ENCODE data around the gene HNRNPH1.

Gene HNRNPH1

DNA sequence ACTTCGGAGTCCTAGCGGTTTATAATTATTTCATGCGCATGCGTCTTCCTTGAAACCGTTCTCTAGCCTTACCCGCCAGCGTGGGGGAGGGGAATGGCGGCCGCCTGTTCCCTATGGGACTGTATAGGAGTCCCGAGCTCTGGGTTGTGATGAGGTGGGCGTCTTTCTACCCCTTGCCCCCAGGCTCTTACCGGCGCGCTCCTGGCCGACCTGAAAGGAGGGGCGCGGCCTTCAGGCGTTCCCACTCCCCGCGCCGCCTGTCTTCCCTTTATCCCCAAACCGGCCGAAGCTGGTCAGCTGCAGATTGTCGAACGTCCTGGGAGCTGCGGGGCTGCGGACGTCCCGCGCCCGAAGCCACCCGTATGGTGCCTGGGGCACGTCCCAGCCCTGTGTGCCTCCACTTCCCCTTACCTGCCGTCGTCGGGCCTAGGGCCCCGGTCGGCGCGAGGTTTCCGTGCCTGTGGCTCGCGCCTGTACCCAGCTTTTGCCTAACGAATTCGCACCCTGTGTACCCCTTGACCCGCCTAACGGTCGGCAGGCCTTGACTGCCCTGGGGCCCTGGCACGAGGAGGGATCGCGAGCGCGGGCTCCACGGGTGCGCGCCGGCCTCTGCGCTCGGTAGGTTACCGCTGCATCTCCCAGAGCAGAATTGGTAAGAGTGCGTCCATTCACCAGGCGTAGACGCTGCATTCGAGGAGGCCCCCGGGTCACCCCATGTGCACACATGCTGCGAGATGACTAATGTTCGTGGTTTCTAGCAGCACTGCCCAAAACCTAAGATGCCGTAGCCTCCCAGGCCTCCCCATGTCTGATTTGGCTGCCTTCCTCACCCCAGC, 653 bp upstream of the HNRNPH1 start:
- H2AFZ ChIP-seq (ENCODE audit: low read length) = peak overlapping the region; percentile 30; the same call in 1 of the 2 replicates
- H3F3A ChIP-seq (ENCODE audit: low read depth) = no peaks in the 10 kb centered on the region
- no peak for TF ChIP-seq CTCF (conservative IDR thresholded peaks at IDR 0.05; ENCODE audit: low read length)
- TF ChIP-seq EZH2phosphoT487 (IDR thresholded peaks at IDR 0.05; ENCODE audit: borderline replicate concordance) = no peak
- H3K4me3 ChIP-seq (ENCODE audit: low read length, poor library complexity, severe bottlenecking) = peak overlapping the region; percentile 80
- peaks cover 37% of the 10 kb centered on the region for H3K36me3 ChIP-seq (ENCODE audit: insufficient read depth, low read length)
- H3K9ac ChIP-seq (ENCODE audit: low read depth, low read length, poor library complexity, severe bottlenecking) = peak overlapping the region; percentile 100
- peaks cover 5% of the 10 kb centered on the region for H3K27me3 ChIP-seq (ENCODE audit: insufficient read depth, low read length, poor library complexity, severe bottlenecking)
- H3K9me3 ChIP-seq (ENCODE audit: insufficient read depth, low read depth, low read length) = no peaks in the 10 kb centered on the region
- H3K4me2 ChIP-seq (ENCODE audit: low read depth, low read length, poor library complexity, severe bottlenecking) = peak overlapping the region; percentile 88
- H3K4me1 ChIP-seq (ENCODE audit: insufficient read depth, low read length, poor library complexity, severe bottlenecking) = peaks cover 5% of the 10 kb centered on the region
- H3K9me2 ChIP-seq (replicated peaks; ENCODE audit: low read depth, low read length) = no peaks in the 10 kb centered on the region
- H4K20me1 ChIP-seq (ENCODE audit: insufficient read depth, low read length, poor library complexity, severe bottlenecking) = peaks cover 41% of the 10 kb centered on the region
- H3K79me2 ChIP-seq (ENCODE audit: insufficient read depth, low read length) = peaks cover 55% of the 10 kb centered on the region

DNA sequence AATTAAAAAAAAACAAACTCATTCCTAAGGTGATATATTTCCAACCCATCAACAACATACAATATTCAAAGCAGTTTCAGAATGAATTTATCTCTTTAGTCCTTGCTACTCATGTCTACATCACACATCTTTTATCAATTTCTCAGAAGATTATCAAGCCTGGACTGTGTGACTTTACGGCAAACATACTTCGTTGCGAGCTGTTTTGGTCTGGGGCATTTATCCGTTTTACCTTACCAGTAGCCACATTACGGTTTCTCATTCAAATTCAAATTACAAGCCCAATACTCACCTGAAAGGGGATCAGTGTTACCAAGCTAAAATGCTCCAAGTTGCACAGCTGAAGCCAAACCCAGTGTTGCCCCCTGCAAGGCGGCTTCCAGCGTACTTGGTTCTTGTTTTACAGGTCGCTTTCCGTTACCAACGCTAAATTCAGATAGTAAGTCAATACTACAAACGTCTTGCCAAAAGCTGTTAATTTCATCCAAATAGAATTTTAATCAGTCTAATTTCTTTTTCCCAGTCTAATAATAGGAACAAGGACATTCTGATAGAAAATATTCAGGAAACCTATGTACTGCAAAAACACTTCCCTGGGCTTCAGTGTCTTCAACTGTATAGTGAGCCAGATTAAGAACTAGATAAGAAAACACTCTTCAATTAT, 1.8 kb downstream of the HNRNPH1 start:
- peaks cover 65% of the 10 kb centered on the region for H4K20me1 ChIP-seq (ENCODE audit: insufficient read depth, low read length, poor library complexity, severe bottlenecking)
- peaks cover 23% of the 10 kb centered on the region for H3K4me1 ChIP-seq (ENCODE audit: insufficient read depth, low read length, poor library complexity, severe bottlenecking)
- H3K27me3 ChIP-seq (ENCODE audit: insufficient read depth, low read length, poor library complexity, severe bottlenecking) = peaks cover 5% of the 10 kb centered on the region
- peak overlapping the region; percentile 99 for H3K4me2 ChIP-seq (ENCODE audit: low read depth, low read length, poor library complexity, severe bottlenecking)
- H3K9ac ChIP-seq (ENCODE audit: low read depth, low read length, poor library complexity, severe bottlenecking) = peak overlapping the region; percentile 81
- no peak overlapping the region for H2AFZ ChIP-seq (ENCODE audit: low read length)
- peak overlapping the region; percentile 93 for H3K4me3 ChIP-seq (ENCODE audit: low read length, poor library complexity, severe bottlenecking)
- H3K9me3 ChIP-seq (ENCODE audit: insufficient read depth, low read depth, low read length) = no peaks in the 10 kb centered on the region
- no peaks in the 10 kb centered on the region for H3F3A ChIP-seq (ENCODE audit: low read depth)
- H3K36me3 ChIP-seq (ENCODE audit: insufficient read depth, low read length) = peaks cover 61% of the 10 kb centered on the region
- TF ChIP-seq CTCF (conservative IDR thresholded peaks at IDR 0.05; ENCODE audit: low read length) = no peak
- H3K9me2 ChIP-seq (replicated peaks; ENCODE audit: low read depth, low read length) = no peaks in the 10 kb centered on the region
- H3K79me2 ChIP-seq (ENCODE audit: insufficient read depth, low read length) = peaks cover 79% of the 10 kb centered on the region

GRCh38 chr5:179620703-179621350, 2.6 kb downstream of the HNRNPH1 start:
- H3K36me3 ChIP-seq (ENCODE audit: insufficient read depth, low read length) = peaks cover 70% of the 10 kb centered on the region
- no peaks in the 10 kb centered on the region for H3F3A ChIP-seq (ENCODE audit: low read depth)
- peaks cover 5% of the 10 kb centered on the region for H3K27me3 ChIP-seq (ENCODE audit: insufficient read depth, low read length, poor library complexity, severe bottlenecking)
- H3K9ac ChIP-seq (ENCODE audit: low read depth, low read length, poor library complexity, severe bottlenecking) = peak overlapping the region; percentile 81
- TF ChIP-seq EZH2phosphoT487 (IDR thresholded peaks at IDR 0.05; ENCODE audit: borderline replicate concordance) (no peak), CTCF (conservative IDR thresholded peaks at IDR 0.05; ENCODE audit: low read length) (no peak)
- H3K79me2 ChIP-seq (ENCODE audit: insufficient read depth, low read length) = peaks cover 88% of the 10 kb centered on the region
- no peaks in the 10 kb centered on the region for H3K9me2 ChIP-seq (replicated peaks; ENCODE audit: low read depth, low read length)
- peaks cover 28% of the 10 kb centered on the region for H3K4me1 ChIP-seq (ENCODE audit: insufficient read depth, low read length, poor library complexity, severe bottlenecking)
- H4K20me1 ChIP-seq (ENCODE audit: insufficient read depth, low read length, poor library complexity, severe bottlenecking) = peaks cover 74% of the 10 kb centered on the region
- H3K4me2 ChIP-seq (ENCODE audit: low read depth, low read length, poor library complexity, severe bottlenecking) = peak overlapping the region; percentile 99
- no peaks in the 10 kb centered on the region for H3K9me3 ChIP-seq (ENCODE audit: insufficient read depth, low read depth, low read length)
- H3K4me3 ChIP-seq (ENCODE audit: low read length, poor library complexity, severe bottlenecking) = peak overlapping the region; percentile 93
- H2AFZ ChIP-seq (ENCODE audit: low read length) = no peak overlapping the region

All from Loucy (cell line).